Thyroid gland (tissue), 4 donors: Measurements from ENCODE around the gene MMP3. TPM values are rescaled to one million over a fixed set of nuclear protein-coding genes. Genes with fewer than 3 reads are reported as not detected.

Experiments
- DNase-seq, 2 donors: peaks; one replicate each; pipeline ENCODE4 v3.0.0-alpha.2; 2019
- H3K27ac ChIP-seq, 3 donors: fragments of 200-600 bp; sonication (generic); 1 replicate in 2 of 3; 2 replicates in 1 of 3; pipeline ENCODE4 v1.5.1; 2016 to 2019; ENCODE audit warnings: mild to moderate bottlenecking in 1 of 3, moderate library complexity in 1 of 3
- H3K27me3 ChIP-seq: fragments of 200-600 bp; sonication (generic); one replicate; pipeline ENCODE4 v1.5.1; 2019
- H3K36me3 ChIP-seq, 2 donors: fragments of 200-600 bp; sonication (generic); one replicate each; pipeline ENCODE4 v1.5.1; 2016 to 2019
- H3K4me1 ChIP-seq, 2 donors: fragments of 200-600 bp; sonication (generic); one replicate each; pipeline ENCODE4 v1.5.1; 2017 to 2019
- H3K4me3 ChIP-seq, 3 donors: fragments of 200-600 bp; sonication (generic); replicated peaks in 1 of 3; 1 replicate in 2 of 3; 2 replicates in 1 of 3; pipeline ENCODE4 v1.5.1; 2016; ENCODE audit warnings: mild to moderate bottlenecking in 1 of 3
- H3K9me3 ChIP-seq: fragments of 200-600 bp; sonication (generic); one replicate; pipeline ENCODE4 v1.5.1; 2017
- CTCF ChIP-seq, 6 experiments: fragments of 200-600 bp in 3 of 6; fragments of 450-650 bp in 3 of 6; sonication (generic) in 3 of 6; IDR thresholded peaks; one replicate each; pipeline ENCODE4 v1.5.1; 2016 to 2019; ENCODE audit warnings: antibody characterized with exemption in 6 of 6, mild to moderate bottlenecking in 2 of 6, inconsistent platforms in 1 of 6, moderate library complexity in 1 of 6
- POLR2A ChIP-seq, 2 donors: fragments of 450-650 bp; IDR thresholded peaks; one replicate each; pipeline ENCODE4 v1.6.1; 2017; ENCODE audit warnings: antibody characterized with exemption in 2 of 2, mild to moderate bottlenecking in 2 of 2, moderate library complexity in 1 of 2
- WGBS, 2 donors: methylation state at CpG; one replicate each; pipeline ENCODE4 v1.1.5; 2017; 5-methylcytosine and 5-hydroxymethylcytosine counted together
- intact Hi-C: fragments of 100-400 bp; cut with DNase I; formaldehyde crosslinking; loops from one replicate; pipeline ENCODE4 v1.15.1; 2023
- total RNA-seq, 4 donors: library from RNA; depleted of rRNA; stranded (reverse); fragments of >200 nt; gene quantifications; one replicate each; pipeline ENCODE4 v1.2.3, GENCODE V29; 2016

MMP3 gene
- total RNA-seq, 4 donors from 2014 or later = 1.2 to 14.5 TPM; not detected in 2

GRCh38 chr11:102794382-102794781, 49.0 kb downstream of the MMP3 start:
- Histone ChIP-seq H3K27ac (no peak overlapping the region), H3K9me3 (no peaks in the 10 kb centered on the region), H3K4me3 (no peak overlapping the region), H3K36me3 (no peaks in the 10 kb centered on the region), H3K27me3 (no peaks in the 10 kb centered on the region), H3K4me1 (no peaks in the 10 kb centered on the region)
- DNase-seq = no peak
- intact Hi-C loops = no loop called here
- TF ChIP-seq POLR2A (IDR thresholded peaks at IDR 0.05) (no peak), CTCF (IDR thresholded peaks at IDR 0.05) (no peak)

DNA sequence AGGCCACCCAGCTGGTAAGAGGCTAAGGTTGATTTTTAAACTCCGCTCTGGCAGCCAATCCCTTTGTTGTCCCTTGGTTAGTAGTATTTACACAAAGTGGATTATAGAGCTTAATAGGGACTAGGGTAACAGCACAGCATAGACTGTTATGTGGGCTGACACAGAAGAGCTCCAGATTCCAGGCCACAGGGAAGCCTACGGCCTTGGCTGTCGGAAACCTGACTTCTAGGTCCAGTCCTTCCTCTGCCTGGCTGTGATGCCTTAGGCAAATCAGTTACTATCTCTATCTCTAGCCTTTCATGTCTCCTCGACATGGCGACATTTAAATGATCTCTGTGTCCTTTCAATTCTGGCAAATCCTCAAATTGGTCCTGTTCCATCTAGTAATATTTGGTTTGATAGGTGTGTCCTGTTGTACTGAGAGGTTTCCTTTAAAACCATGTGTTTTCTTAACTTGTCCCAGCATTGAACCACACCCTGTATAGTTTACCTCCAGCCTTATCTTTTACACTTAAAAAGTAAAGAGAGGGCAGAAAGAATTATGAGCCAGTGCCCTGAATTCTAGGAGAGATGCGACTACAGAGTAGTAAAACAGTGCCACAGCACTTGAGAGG, 49.6 kb downstream of the MMP3 start:
- Histone ChIP-seq H3K9me3 (no peaks in the 10 kb centered on the region), H3K36me3 (no peaks in the 10 kb centered on the region), H3K27ac (no peak overlapping the region), H3K4me3 (no peak overlapping the region), H3K4me1 (no peaks in the 10 kb centered on the region), H3K27me3 (no peaks in the 10 kb centered on the region)
- DNase-seq = no peak
- TF ChIP-seq POLR2A (IDR thresholded peaks at IDR 0.05) (no peak), CTCF (IDR thresholded peaks at IDR 0.05) (no peak)
- WGBS, 2 donors = 91% methylated on average over 6 of the region's 6 CpGs
- intact Hi-C loops = no loop called here

DNA sequence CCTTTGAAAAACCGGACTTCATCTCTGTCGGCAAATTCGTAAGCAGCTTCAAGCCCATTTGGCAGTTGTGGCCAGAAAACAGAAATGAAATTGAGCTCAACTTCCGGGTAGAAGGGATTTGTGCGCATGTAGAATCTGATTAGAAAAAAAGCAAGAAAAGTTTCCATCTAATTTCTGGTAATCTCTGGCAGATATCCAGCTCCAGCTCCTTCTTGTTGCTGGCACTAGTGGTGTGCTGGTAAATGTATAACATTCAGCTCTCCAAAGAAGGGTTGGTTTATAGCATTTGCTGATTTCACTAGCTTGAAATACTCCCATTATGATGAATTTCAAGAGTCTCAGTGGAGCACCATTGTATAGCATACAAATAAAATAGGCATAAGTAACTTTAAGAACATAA, 50.8 kb downstream of the MMP3 start:
- no peaks in the 10 kb centered on the region for H3K9me3 ChIP-seq
- no peaks in the 10 kb centered on the region for H3K27me3 ChIP-seq
- 87 to 88% methylated on average over 5 of the region's 5 CpGs for WGBS, 2 donors
- intact Hi-C loops = no loop called here
- no peak overlapping the region for H3K27ac ChIP-seq
- DNase-seq = no peak
- H3K4me3 ChIP-seq = no peak overlapping the region
- no peaks in the 10 kb centered on the region for H3K36me3 ChIP-seq
- no peaks in the 10 kb centered on the region for H3K4me1 ChIP-seq
- TF ChIP-seq POLR2A (IDR thresholded peaks at IDR 0.05) = no peak
- TF ChIP-seq CTCF (IDR thresholded peaks at IDR 0.05) = no peak

DNA sequence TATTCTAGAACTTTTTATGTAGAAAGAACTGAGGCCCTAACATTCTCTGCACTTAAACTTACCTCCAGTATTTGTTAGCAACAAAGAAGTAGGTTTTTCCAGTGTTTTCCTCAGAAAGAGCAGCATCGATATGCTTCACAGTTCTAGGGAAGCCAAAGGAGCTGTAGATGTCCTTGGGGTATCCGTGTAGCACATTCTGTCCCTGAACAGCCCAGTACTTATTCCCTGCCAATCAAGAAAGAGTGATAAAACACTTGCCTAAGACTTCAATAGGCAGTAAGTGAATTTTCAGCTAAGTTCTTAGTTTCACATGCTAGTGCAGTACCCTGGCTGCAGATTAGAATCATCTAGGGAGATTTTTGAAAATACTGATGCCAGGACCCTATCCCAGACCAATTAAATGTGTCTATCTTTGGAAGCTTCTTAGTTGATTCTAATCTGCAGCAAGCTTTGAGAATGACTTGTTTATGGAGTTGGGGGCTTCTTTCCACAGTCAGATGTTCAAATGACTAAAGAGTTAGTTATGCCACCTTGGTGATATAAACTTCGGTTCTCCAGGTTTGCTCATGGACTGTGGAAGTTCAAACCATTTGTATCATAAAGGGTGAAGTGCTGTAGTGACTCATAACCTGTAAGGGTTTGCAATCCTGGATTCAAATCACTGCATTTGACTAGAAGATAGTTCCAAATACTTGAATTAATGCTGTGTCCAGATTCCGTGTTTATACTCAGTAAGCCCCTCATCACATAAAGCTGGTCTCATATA, 52.0 kb downstream of the MMP3 start:
- no peak for DNase-seq
- no peaks in the 10 kb centered on the region for H3K9me3 ChIP-seq
- TF ChIP-seq POLR2A (IDR thresholded peaks at IDR 0.05) (no peak), CTCF (IDR thresholded peaks at IDR 0.05) (no peak)
- no peak overlapping the region for H3K4me3 ChIP-seq
- no peaks in the 10 kb centered on the region for H3K36me3 ChIP-seq
- 74 to 85% methylated on average over 4 of the region's 4 CpGs for WGBS, 2 donors
- H3K27ac ChIP-seq = no peak overlapping the region
- intact Hi-C loops = no loop called here
- no peaks in the 10 kb centered on the region for H3K27me3 ChIP-seq
- H3K4me1 ChIP-seq = no peaks in the 10 kb centered on the region

GRCh38 chr11:102788334-102788995, 54.9 kb downstream of the MMP3 start:
- H3K4me1 ChIP-seq = no peaks in the 10 kb centered on the region
- TF ChIP-seq CTCF (IDR thresholded peaks at IDR 0.05) = no peak
- TF ChIP-seq POLR2A (IDR thresholded peaks at IDR 0.05) = no peak
- DNase-seq = no peak
- H3K27me3 ChIP-seq = no peaks in the 10 kb centered on the region
- intact Hi-C loops = no loop called here
- H3K4me3 ChIP-seq = no peak overlapping the region
- no peak overlapping the region for H3K27ac ChIP-seq
- WGBS, 2 donors = 82 to 84% methylated on average over 8 of the region's 8 CpGs
- no peaks in the 10 kb centered on the region for H3K9me3 ChIP-seq
- H3K36me3 ChIP-seq = no peaks in the 10 kb centered on the region
